Suppressor macrophage treated with lipopolysaccharide for 4 hours (primary cell): ENCODE measurements around the gene RPA1.
"Not testable (repeated sequence)": the region's sequence is repeated elsewhere in the genome, so short reads cannot be mapped to it uniquely, and the experiment has no call there.

Source experiments
- DNase-seq: peaks from one replicate; pipeline ENCODE4 v3.0.0-alpha.2; 2020

RPA1 gene

GRCh38 chr17:1829592-1830257 is at the start of gene RPA1, which contains the start of gene SMYD4:
RPA1 (plus strand) TSS chr17:1830005; CDS start chr17:1830094, 89 bp downstream.
SMYD4 (minus strand) TSS chr17:1829902; CDS start chr17:1827994, 1,908 bp downstream.
- DNase-seq = peak; percentile 95

- no peak for DNase-seq
These were observed 47.6 kb upstream of the RPA1 start for GRCh38 chr17:1782171-1782567.

GRCh38 chr17:1783271-1783670 is 46.5 kb upstream of the RPA1 start:
- peak; percentile 63 for DNase-seq

- DNase-seq = peak; percentile 80
These were observed 45.8 kb upstream of the RPA1 start for GRCh38 chr17:1783834-1784611.

- no peak for DNase-seq
These were observed 43.9 kb upstream of the RPA1 start for GRCh38 chr17:1785930-1786329.

GRCh38 chr17:1786708-1787107 is 43.1 kb upstream of the RPA1 start:
- DNase-seq = no peak

- peak; percentile 51 for DNase-seq
These were observed 42.4 kb upstream of the RPA1 start for GRCh38 chr17:1787301-1787902.

GRCh38 chr17:1789936-1790335 is 39.9 kb upstream of the RPA1 start:
- DNase-seq = peak; percentile 16

- DNase-seq = no peak
These were observed 37.0 kb upstream of the RPA1 start for GRCh38 chr17:1792495-1793446.

GRCh38 chr17:1793447-1793806 is 36.4 kb upstream of the RPA1 start:
- no peak for DNase-seq

- DNase-seq = peak; percentile 17
These were observed 33.0 kb upstream of the RPA1 start for GRCh38 chr17:1796800-1797199.

- no peak for DNase-seq
These were observed 32.5 kb upstream of the RPA1 start for GRCh38 chr17:1797323-1797722.

- not testable (repeated sequence) for DNase-seq
These were observed 32.0 kb upstream of the RPA1 start for GRCh38 chr17:1797846-1798245.

GRCh38 chr17:1800240-1800639 is 29.6 kb upstream of the RPA1 start:
- no peak for DNase-seq

GRCh38 chr17:1800712-1801111 is 29.1 kb upstream of the RPA1 start:
- no peak for DNase-seq

GRCh38 chr17:1802429-1802828 is 27.4 kb upstream of the RPA1 start:
- DNase-seq = no peak

- DNase-seq = no peak
These were observed 26.5 kb upstream of the RPA1 start for GRCh38 chr17:1803280-1803679.

GRCh38 chr17:1807890-1808289 is 21.9 kb upstream of the RPA1 start:
- no peak for DNase-seq

GRCh38 chr17:1808644-1809043 is 21.2 kb upstream of the RPA1 start:
- DNase-seq = no peak

- DNase-seq = not testable (repeated sequence)
These were observed 20.0 kb upstream of the RPA1 start for GRCh38 chr17:1809815-1810214.

GRCh38 chr17:1810450-1811103 is 19.2 kb upstream of the RPA1 start:
- DNase-seq = no peak

- DNase-seq = no peak
These were observed 16.7 kb upstream of the RPA1 start for GRCh38 chr17:1813088-1813487.
